Lower lobe of right lung (tissue), 2 donors: Measurements from ENCODE around the gene MGP. TPM values are rescaled to one million over a fixed set of nuclear protein-coding genes. Genes with fewer than 3 reads are reported as not detected.

ENCODE experiments used
- ATAC-seq, 2 donors: fragments of 200-7000 bp; cut with Tn5 transposase; one replicate each; pipeline ENCODE4 v1.9.1; 2020 to 2022; ENCODE audit warnings: mild to moderate bottlenecking in 2 of 2, moderate library complexity in 2 of 2
- DNase-seq: peaks from one replicate; pipeline ENCODE4 v3.0.0-alpha.2; 2020
- H3K27ac ChIP-seq: fragments of 200-600 bp; one replicate; pipeline ENCODE4 v1.8.0; 2022
- H3K27me3 ChIP-seq: fragments of 200-600 bp; one replicate; pipeline ENCODE4 v1.8.0; 2022; ENCODE audit warnings: low read depth
- H3K36me3 ChIP-seq: fragments of 200-600 bp; one replicate; pipeline ENCODE4 v1.8.0; 2022; ENCODE audit warnings: mild to moderate bottlenecking
- H3K4me1 ChIP-seq: fragments of 200-600 bp; one replicate; pipeline ENCODE4 v1.8.0; 2022
- H3K4me3 ChIP-seq: fragments of 200-600 bp; one replicate; pipeline ENCODE4 v1.8.0; 2022; ENCODE audit warnings: mild to moderate bottlenecking
- H3K9me3 ChIP-seq: fragments of 200-600 bp; one replicate; pipeline ENCODE4 v1.8.0; 2022
- intact Hi-C: fragments of 100-400 bp; cut with DNase I; formaldehyde crosslinking; loops from one replicate; pipeline ENCODE4 v1.11.0; 2022
- total RNA-seq: library from RNA; stranded (reverse); fragmentation: NEBNext Ultra II Directional; extraction: Animal tissue kit (Norgen Biotek cat#: 25700); gene quantifications from one replicate; pipeline ENCODE4 v1.2.1, GENCODE V29; 2021
- TF ChIP-seq, protein P1 (sequence below): fragments of 200-600 bp; IDR thresholded peaks from one replicate; pipeline ENCODE4 v1.8.0; 2022; ENCODE audit warnings: antibody characterized with exemption, mild to moderate bottlenecking
- donor health status: DM: no; HTN: yes; CAD: no; lungs with severe emphysema.

MGP gene
- total RNA-seq, 1 donor from 2014 or later = 464 TPM

DNA sequence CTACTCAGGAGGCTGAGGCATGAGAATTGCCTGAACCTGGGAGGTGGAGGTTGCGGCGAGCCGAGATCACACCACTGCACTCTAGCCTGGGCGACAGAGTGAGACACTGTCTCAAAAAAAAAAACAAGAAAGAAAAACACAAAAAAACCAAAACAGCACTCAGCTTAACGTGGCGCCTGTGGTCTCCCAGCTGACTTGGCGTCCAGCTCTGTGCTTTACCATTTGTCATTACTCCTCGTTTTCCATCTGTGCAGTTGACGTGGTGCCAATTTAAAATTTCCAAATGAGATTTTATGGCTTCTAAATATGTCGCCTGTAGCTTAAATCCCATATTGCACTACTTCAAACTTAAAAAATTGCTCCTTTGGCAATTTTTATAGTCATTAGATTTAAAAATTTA is 2.0 kb downstream of the MGP start:
- Histone ChIP-seq H3K27ac (peak overlapping the region; percentile 42), H3K4me3 (peak overlapping the region; percentile 39), H3K36me3 (no peaks in the 10 kb centered on the region), H3K4me1 (peaks cover 25% of the 10 kb centered on the region), H3K9me3 (no peaks in the 10 kb centered on the region), H3K27me3 (no peaks in the 10 kb centered on the region)
- intact Hi-C loops = no loop called here
- no peak for ATAC-seq
- TF ChIP-seq, protein P1, sequence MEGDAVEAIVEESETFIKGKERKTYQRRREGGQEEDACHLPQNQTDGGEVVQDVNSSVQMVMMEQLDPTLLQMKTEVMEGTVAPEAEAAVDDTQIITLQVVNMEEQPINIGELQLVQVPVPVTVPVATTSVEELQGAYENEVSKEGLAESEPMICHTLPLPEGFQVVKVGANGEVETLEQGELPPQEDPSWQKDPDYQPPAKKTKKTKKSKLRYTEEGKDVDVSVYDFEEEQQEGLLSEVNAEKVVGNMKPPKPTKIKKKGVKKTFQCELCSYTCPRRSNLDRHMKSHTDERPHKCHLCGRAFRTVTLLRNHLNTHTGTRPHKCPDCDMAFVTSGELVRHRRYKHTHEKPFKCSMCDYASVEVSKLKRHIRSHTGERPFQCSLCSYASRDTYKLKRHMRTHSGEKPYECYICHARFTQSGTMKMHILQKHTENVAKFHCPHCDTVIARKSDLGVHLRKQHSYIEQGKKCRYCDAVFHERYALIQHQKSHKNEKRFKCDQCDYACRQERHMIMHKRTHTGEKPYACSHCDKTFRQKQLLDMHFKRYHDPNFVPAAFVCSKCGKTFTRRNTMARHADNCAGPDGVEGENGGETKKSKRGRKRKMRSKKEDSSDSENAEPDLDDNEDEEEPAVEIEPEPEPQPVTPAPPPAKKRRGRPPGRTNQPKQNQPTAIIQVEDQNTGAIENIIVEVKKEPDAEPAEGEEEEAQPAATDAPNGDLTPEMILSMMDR = no peak
- DNase-seq = no peak

DNA sequence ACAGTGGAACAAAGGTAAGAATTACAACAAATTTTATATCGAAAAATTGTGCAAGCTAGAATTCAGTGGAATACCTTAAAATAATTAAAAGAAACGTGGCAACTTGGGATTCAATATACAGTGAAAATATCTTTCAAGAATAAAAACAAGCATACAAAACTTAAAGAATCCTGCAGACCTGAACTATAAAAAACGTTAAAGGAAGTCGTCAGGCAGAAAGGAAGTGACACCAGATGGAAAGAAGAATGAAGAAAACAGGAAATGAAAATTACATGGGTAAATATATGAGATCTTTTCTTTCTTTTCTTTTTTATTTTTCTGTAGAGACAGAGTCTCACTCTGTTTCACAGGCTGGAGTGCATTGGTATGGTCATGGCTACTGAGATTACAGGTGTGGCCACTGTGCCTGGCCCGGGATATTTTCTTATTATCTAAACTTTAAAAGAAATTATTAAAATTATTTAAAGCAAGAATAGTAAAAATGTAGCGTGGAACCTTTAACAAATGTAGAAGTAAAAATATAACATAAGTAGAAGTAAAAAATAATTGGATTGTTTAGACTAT is 4.7 kb downstream of the MGP start:
- intact Hi-C loops = no loop called here
- H3K36me3 ChIP-seq = no peaks in the 10 kb centered on the region
- no peaks in the 10 kb centered on the region for H3K27me3 ChIP-seq
- peaks cover 19% of the 10 kb centered on the region for H3K4me1 ChIP-seq
- ATAC-seq (no peak), DNase-seq (no peak)
- H3K4me3 ChIP-seq = no peak overlapping the region
- no peaks in the 10 kb centered on the region for H3K9me3 ChIP-seq
- TF ChIP-seq, protein P1 = no peak
- no peak overlapping the region for H3K27ac ChIP-seq

DNA sequence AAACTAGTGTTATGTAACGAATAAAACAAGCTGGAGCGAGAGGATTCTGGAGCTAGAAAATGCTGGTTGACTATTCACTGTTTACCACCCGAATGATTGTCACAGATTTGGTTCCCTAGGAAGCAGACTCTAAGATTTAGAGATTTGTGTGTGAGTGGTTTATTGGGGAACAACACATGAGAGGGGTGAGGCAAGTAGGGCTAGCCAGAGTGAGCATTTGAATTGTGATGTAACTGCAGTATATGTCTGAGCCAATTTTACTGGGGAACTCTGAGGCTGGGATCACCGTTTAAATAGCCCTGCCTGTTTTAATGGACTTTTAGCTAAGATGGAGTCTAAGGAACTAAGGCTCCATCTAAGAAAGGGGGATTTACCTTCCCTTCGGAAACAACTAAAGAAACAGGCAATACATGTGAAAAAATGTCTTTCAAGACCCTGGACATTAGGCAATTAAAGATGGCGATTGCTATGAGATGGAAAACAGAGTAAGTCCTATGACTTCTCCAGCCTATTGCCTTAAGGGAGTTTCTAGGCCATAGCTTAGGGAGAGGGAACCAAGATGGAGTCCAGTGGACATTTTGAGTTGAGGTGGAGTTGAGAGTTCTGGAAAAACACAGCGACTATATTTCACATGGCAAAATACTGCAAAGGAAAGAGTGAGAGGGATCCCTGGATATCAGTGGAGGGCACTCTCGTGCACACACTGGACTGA is 6.3 kb downstream of the MGP start:
- H3K27me3 ChIP-seq = no peaks in the 10 kb centered on the region
- ATAC-seq (no peak), DNase-seq (no peak)
- H3K27ac ChIP-seq = no peak overlapping the region
- intact Hi-C loops = no loop called here
- no peaks in the 10 kb centered on the region for H3K36me3 ChIP-seq
- H3K4me1 ChIP-seq = peaks cover 3% of the 10 kb centered on the region
- no peak overlapping the region for H3K4me3 ChIP-seq
- TF ChIP-seq, protein P1 = no peak
- no peaks in the 10 kb centered on the region for H3K9me3 ChIP-seq

DNA sequence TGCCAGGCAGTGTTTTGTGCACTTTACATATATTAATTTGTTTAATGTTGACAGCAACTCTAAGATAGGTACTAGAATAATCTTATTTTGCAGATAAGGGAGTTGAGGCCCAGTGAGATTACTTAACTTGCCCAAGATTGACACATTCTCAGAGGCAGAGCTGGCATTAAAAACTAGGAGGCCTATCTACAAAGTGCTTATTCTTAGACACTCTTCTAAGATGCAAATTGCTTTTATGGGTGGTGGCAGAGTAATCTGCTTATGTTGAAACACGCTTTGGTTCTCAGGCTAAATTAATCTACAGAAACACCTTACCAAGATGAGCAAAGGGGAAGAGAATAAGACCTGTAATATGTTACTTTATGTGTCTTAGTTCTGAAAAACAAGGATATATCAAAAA is 7.2 kb downstream of the MGP start:
- Histone ChIP-seq H3K4me3 (no peak overlapping the region), H3K27me3 (no peaks in the 10 kb centered on the region), H3K4me1 (no peaks in the 10 kb centered on the region), H3K27ac (no peak overlapping the region), H3K36me3 (no peaks in the 10 kb centered on the region), H3K9me3 (no peaks in the 10 kb centered on the region)
- TF ChIP-seq, protein P1 = no peak
- intact Hi-C loops = no loop called here
- DNase-seq (no peak), ATAC-seq (no peak)

DNA sequence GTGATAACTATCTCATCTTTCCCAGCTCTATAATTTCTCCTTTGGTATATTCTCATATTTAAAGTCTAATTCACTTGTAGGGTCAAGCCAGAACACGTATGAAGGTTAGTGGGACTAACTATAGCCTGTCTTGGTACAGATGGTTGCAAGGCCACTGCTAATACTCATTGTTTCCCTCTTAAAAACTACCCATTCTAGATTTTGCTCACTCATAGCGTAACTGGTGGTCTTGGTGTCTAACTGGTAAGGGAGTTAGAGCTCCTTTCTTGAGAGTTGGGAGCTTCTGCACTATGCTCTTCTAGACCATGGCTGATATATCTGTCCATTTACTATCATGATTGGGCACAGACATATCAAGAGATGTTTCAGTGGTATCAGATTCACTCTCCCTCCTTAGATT is 8.8 kb downstream of the MGP start:
- H3K4me1 ChIP-seq = no peaks in the 10 kb centered on the region
- intact Hi-C loops = no loop called here
- no peak for ATAC-seq
- H3K4me3 ChIP-seq = no peak overlapping the region
- TF ChIP-seq, protein P1 = no peak
- H3K9me3 ChIP-seq = no peaks in the 10 kb centered on the region
- no peaks in the 10 kb centered on the region for H3K36me3 ChIP-seq
- no peak for DNase-seq
- H3K27ac ChIP-seq = no peak overlapping the region
- no peaks in the 10 kb centered on the region for H3K27me3 ChIP-seq
